T-helper 2 cell treated with Interferon-gamma antibody and Interleukin-4, amounts not matched to agents 5 μg/mL and 100 μg/mL, for 36 hours (primary cell): ENCODE data around the gene TRNAU1AP.
"Not testable (repeated sequence)": the region's sequence is repeated elsewhere in the genome, so short reads cannot be mapped to it uniquely, and the experiment has no call there.

Source experiments
- DNase-seq: peaks from one replicate; pipeline ENCODE4 v3.0.0; 2021; ENCODE audit warnings: low spot score
- H3K27ac Mint-ChIP-seq: one replicate; pipeline ENCODE4 v1.8.0; 2021; ENCODE audit warnings: mild to moderate bottlenecking, mixed read lengths
- H3K27me3 Mint-ChIP-seq: one replicate; pipeline ENCODE4 v1.8.0; 2021; ENCODE audit warnings: low read depth, mixed read lengths
- H3K36me3 Mint-ChIP-seq: one replicate; pipeline ENCODE4 v1.8.0; 2021; ENCODE audit warnings: low read depth, mixed read lengths
- H3K4me1 Mint-ChIP-seq: one replicate; pipeline ENCODE4 v1.8.0; 2021; ENCODE audit warnings: low read depth, mixed read lengths
- H3K4me3 Mint-ChIP-seq: one replicate; pipeline ENCODE4 v1.8.0; 2022; ENCODE audit warnings: mild to moderate bottlenecking, moderate library complexity, mixed read lengths
- H3K9me3 Mint-ChIP-seq: one replicate; pipeline ENCODE4 v1.8.0; 2021; ENCODE audit warnings: mixed read lengths

The TRNAU1AP gene

GRCh38 chr1:28537457-28538199 is 15.3 kb upstream of the TRNAU1AP start:
- peaks cover 31% of the 10 kb centered on the region for H3K36me3 Mint-ChIP-seq
- no peak overlapping the region for H3K4me3 Mint-ChIP-seq
- H3K4me1 Mint-ChIP-seq = no peaks in the 10 kb centered on the region
- no peaks in the 10 kb centered on the region for H3K27me3 Mint-ChIP-seq
- no peak for DNase-seq
- no peaks in the 10 kb centered on the region for H3K9me3 Mint-ChIP-seq
- no peak overlapping the region for H3K27ac Mint-ChIP-seq

GRCh38 chr1:28538286-28538685 is 14.6 kb upstream of the TRNAU1AP start:
- Mint-ChIP-seq H3K4me3 (no peak overlapping the region), H3K27me3 (no peaks in the 10 kb centered on the region), H3K27ac (no peak overlapping the region), H3K9me3 (no peaks in the 10 kb centered on the region), H3K36me3 (peaks cover 31% of the 10 kb centered on the region), H3K4me1 (no peaks in the 10 kb centered on the region)
- DNase-seq = no peak

- peaks cover 17% of the 10 kb centered on the region for H3K36me3 Mint-ChIP-seq
- no peaks in the 10 kb centered on the region for H3K4me1 Mint-ChIP-seq
- no peaks in the 10 kb centered on the region for H3K27me3 Mint-ChIP-seq
- H3K27ac Mint-ChIP-seq = no peak overlapping the region
- H3K4me3 Mint-ChIP-seq = no peak overlapping the region
- no peak for DNase-seq
- no peaks in the 10 kb centered on the region for H3K9me3 Mint-ChIP-seq
These were observed 12.2 kb upstream of the TRNAU1AP start for GRCh38 chr1:28540651-28541050.

- not testable (repeated sequence) for H3K4me3 Mint-ChIP-seq, H3K27ac Mint-ChIP-seq, DNase-seq, H3K4me1 Mint-ChIP-seq, H3K9me3 Mint-ChIP-seq, H3K27me3 Mint-ChIP-seq
- peaks cover 10% of the 10 kb centered on the region for H3K36me3 Mint-ChIP-seq
These were observed 11.4 kb upstream of the TRNAU1AP start for GRCh38 chr1:28541414-28542015.

- no peaks in the 10 kb centered on the region for H3K27me3 Mint-ChIP-seq
- no peak for DNase-seq
- H3K27ac Mint-ChIP-seq = no peak overlapping the region
- no peaks in the 10 kb centered on the region for H3K9me3 Mint-ChIP-seq
- H3K4me1 Mint-ChIP-seq = no peaks in the 10 kb centered on the region
- H3K4me3 Mint-ChIP-seq = no peak overlapping the region
- no peaks in the 10 kb centered on the region for H3K36me3 Mint-ChIP-seq
These were observed 7.6 kb upstream of the TRNAU1AP start for GRCh38 chr1:28545246-28545628.

- DNase-seq = no peak
- no peaks in the 10 kb centered on the region for H3K27me3 Mint-ChIP-seq
- no peak overlapping the region for H3K4me3 Mint-ChIP-seq
- H3K36me3 Mint-ChIP-seq = peaks cover 1% of the 10 kb centered on the region
- H3K4me1 Mint-ChIP-seq = peaks cover 6% of the 10 kb centered on the region
- no peaks in the 10 kb centered on the region for H3K9me3 Mint-ChIP-seq
- H3K27ac Mint-ChIP-seq = no peak overlapping the region
These were observed 4.6 kb upstream of the TRNAU1AP start for GRCh38 chr1:28548318-28548717.

- H3K27me3 Mint-ChIP-seq = no peaks in the 10 kb centered on the region
- H3K36me3 Mint-ChIP-seq = peaks cover 16% of the 10 kb centered on the region
- no peak overlapping the region for H3K4me3 Mint-ChIP-seq
- DNase-seq = no peak
- H3K9me3 Mint-ChIP-seq = no peaks in the 10 kb centered on the region
- no peak overlapping the region for H3K27ac Mint-ChIP-seq
- peaks cover 18% of the 10 kb centered on the region for H3K4me1 Mint-ChIP-seq
These were observed 1.5 kb upstream of the TRNAU1AP start for GRCh38 chr1:28551381-28551780.

- Mint-ChIP-seq H3K27ac (no peak overlapping the region), H3K27me3 (no peaks in the 10 kb centered on the region), H3K9me3 (no peaks in the 10 kb centered on the region), H3K4me1 (no peaks in the 10 kb centered on the region), H3K36me3 (peaks cover 52% of the 10 kb centered on the region), H3K4me3 (no peak overlapping the region)
- DNase-seq = no peak
These were observed 8.0 kb downstream of the TRNAU1AP start for GRCh38 chr1:28560886-28561285.

GRCh38 chr1:28564310-28564709 is 11.4 kb downstream of the TRNAU1AP start:
- H3K4me1 Mint-ChIP-seq = no peaks in the 10 kb centered on the region
- no peaks in the 10 kb centered on the region for H3K27me3 Mint-ChIP-seq
- no peak overlapping the region for H3K4me3 Mint-ChIP-seq
- H3K36me3 Mint-ChIP-seq = peaks cover 59% of the 10 kb centered on the region
- DNase-seq = no peak
- no peak overlapping the region for H3K27ac Mint-ChIP-seq
- H3K9me3 Mint-ChIP-seq = no peaks in the 10 kb centered on the region

- Mint-ChIP-seq H3K4me3 (no peak overlapping the region), H3K9me3 (no peaks in the 10 kb centered on the region), H3K27me3 (no peaks in the 10 kb centered on the region), H3K27ac (no peak overlapping the region), H3K36me3 (peaks cover 54% of the 10 kb centered on the region), H3K4me1 (no peaks in the 10 kb centered on the region)
- no peak for DNase-seq
These were observed 12.2 kb downstream of the TRNAU1AP start for GRCh38 chr1:28565040-28565439.

GRCh38 chr1:28565726-28566125 is 12.8 kb downstream of the TRNAU1AP start:
- Mint-ChIP-seq H3K4me1 (no peaks in the 10 kb centered on the region), H3K36me3 (peaks cover 51% of the 10 kb centered on the region), H3K9me3 (no peaks in the 10 kb centered on the region), H3K27me3 (no peaks in the 10 kb centered on the region), H3K27ac (no peak overlapping the region), H3K4me3 (no peak overlapping the region)
- DNase-seq = no peak

- Mint-ChIP-seq H3K4me3 (no peak overlapping the region), H3K27me3 (no peaks in the 10 kb centered on the region), H3K27ac (no peak overlapping the region), H3K9me3 (no peaks in the 10 kb centered on the region), H3K4me1 (no peaks in the 10 kb centered on the region), H3K36me3 (peaks cover 49% of the 10 kb centered on the region)
- DNase-seq = no peak
These were observed 14.0 kb downstream of the TRNAU1AP start for GRCh38 chr1:28566931-28567330.

GRCh38 chr1:28571911-28572310 is 19.0 kb downstream of the TRNAU1AP start:
- Mint-ChIP-seq H3K36me3 (peaks cover 39% of the 10 kb centered on the region), H3K27ac (no peak overlapping the region), H3K4me1 (no peaks in the 10 kb centered on the region)

GRCh38 chr1:28572891-28573290 is 20.0 kb downstream of the TRNAU1AP start:
- DNase-seq, H3K4me3 Mint-ChIP-seq, H3K4me1 Mint-ChIP-seq, H3K9me3 Mint-ChIP-seq, H3K27me3 Mint-ChIP-seq, H3K27ac Mint-ChIP-seq: not testable (repeated sequence)
- H3K36me3 Mint-ChIP-seq = peaks cover 40% of the 10 kb centered on the region

More at GRCh38 chr1:28571911-28572310, 19.0 kb downstream of the TRNAU1AP start:
- DNase-seq = no peak
- Mint-ChIP-seq H3K4me3 (no peak overlapping the region), H3K9me3 (no peaks in the 10 kb centered on the region), H3K27me3 (no peaks in the 10 kb centered on the region)

GRCh38 chr1:28573564-28573963 is 20.7 kb downstream of the TRNAU1AP start:
- DNase-seq = no peak
- no peaks in the 10 kb centered on the region for H3K27me3 Mint-ChIP-seq
- peaks cover 8% of the 10 kb centered on the region for H3K4me1 Mint-ChIP-seq
- no peak overlapping the region for H3K4me3 Mint-ChIP-seq
- no peaks in the 10 kb centered on the region for H3K9me3 Mint-ChIP-seq
- no peak overlapping the region for H3K27ac Mint-ChIP-seq
- peaks cover 42% of the 10 kb centered on the region for H3K36me3 Mint-ChIP-seq
